IPS-15b (cell line): ENCODE data around the gene PHF1.
"Not testable (repeated sequence)": the region's sequence is repeated elsewhere in the genome, so short reads cannot be mapped to it uniquely, and the experiment has no call there.

Source experiments
- H3K27me3 ChIP-seq: one replicate; pipeline ENCODE4 v1.6.1; 2013; ENCODE audit warnings: low read length; ENCODE audit not compliant: control insufficient read depth, insufficient read depth
- H3K36me3 ChIP-seq: one replicate; pipeline ENCODE4 v1.6.1; 2013; ENCODE audit warnings: low read length; ENCODE audit not compliant: control insufficient read depth, insufficient read depth
- H3K4me1 ChIP-seq: one replicate; pipeline ENCODE4 v1.6.1; 2013; ENCODE audit warnings: mild to moderate bottlenecking, low read length; ENCODE audit not compliant: control insufficient read depth, insufficient read depth
- H3K4me3 ChIP-seq: one replicate; pipeline ENCODE4 v1.5.1; 2013; ENCODE audit warnings: low read depth, low read length
- H3K9ac ChIP-seq: one replicate; pipeline ENCODE4 v1.6.1; 2013; ENCODE audit warnings: low read depth, mild to moderate bottlenecking, low read length
- H3K9me3 ChIP-seq: one replicate; pipeline ENCODE4 v1.6.1; 2013; ENCODE audit warnings: mild to moderate bottlenecking, low read length; ENCODE audit not compliant: control insufficient read depth, insufficient read depth

PHF1 gene

GRCh38 chr6:33397541-33397940 is 13.3 kb upstream of the PHF1 start:
- Histone ChIP-seq H3K36me3 (peaks cover 20% of the 10 kb centered on the region), H3K27me3 (no peaks in the 10 kb centered on the region), H3K9me3 (no peaks in the 10 kb centered on the region), H3K9ac (no peak overlapping the region), H3K4me1 (peaks cover 6% of the 10 kb centered on the region), H3K4me3 (no peak overlapping the region)

- not testable (repeated sequence) for H3K4me3 ChIP-seq, H3K4me1 ChIP-seq, H3K9me3 ChIP-seq, H3K27me3 ChIP-seq, H3K9ac ChIP-seq
- peaks cover 27% of the 10 kb centered on the region for H3K36me3 ChIP-seq
Observed at GRCh38 chr6:33398601-33399000, 12.2 kb upstream of the PHF1 start.

GRCh38 chr6:33399881-33400280 is 10.9 kb upstream of the PHF1 start:
- H3K9me3 ChIP-seq, H3K27me3 ChIP-seq, H3K4me3 ChIP-seq, H3K4me1 ChIP-seq, H3K9ac ChIP-seq: not testable (repeated sequence)
- peaks cover 40% of the 10 kb centered on the region for H3K36me3 ChIP-seq

GRCh38 chr6:33404884-33405283 is 5.9 kb upstream of the PHF1 start:
- Histone ChIP-seq H3K9me3 (no peaks in the 10 kb centered on the region), H3K27me3 (no peaks in the 10 kb centered on the region), H3K36me3 (peaks cover 46% of the 10 kb centered on the region), H3K4me3 (no peak overlapping the region), H3K4me1 (peaks cover 5% of the 10 kb centered on the region), H3K9ac (no peak overlapping the region)

GRCh38 chr6:33405386-33405940 is 5.4 kb upstream of the PHF1 start:
- Histone ChIP-seq H3K36me3 (peaks cover 42% of the 10 kb centered on the region), H3K9me3 (no peaks in the 10 kb centered on the region), H3K27me3 (no peaks in the 10 kb centered on the region), H3K9ac (no peak overlapping the region), H3K4me3 (no peak overlapping the region), H3K4me1 (peaks cover 5% of the 10 kb centered on the region)

GRCh38 chr6:33406126-33406525 is 4.7 kb upstream of the PHF1 start:
- no peak overlapping the region for H3K4me3 ChIP-seq
- H3K36me3 ChIP-seq = peaks cover 42% of the 10 kb centered on the region
- H3K27me3 ChIP-seq = no peaks in the 10 kb centered on the region
- no peaks in the 10 kb centered on the region for H3K9me3 ChIP-seq
- H3K9ac ChIP-seq = no peak overlapping the region
- peaks cover 5% of the 10 kb centered on the region for H3K4me1 ChIP-seq

- Histone ChIP-seq H3K27me3 (no peaks in the 10 kb centered on the region), H3K4me3 (no peak overlapping the region), H3K4me1 (peaks cover 5% of the 10 kb centered on the region), H3K9ac (no peak overlapping the region), H3K36me3 (peaks cover 42% of the 10 kb centered on the region), H3K9me3 (no peaks in the 10 kb centered on the region)
Observed at GRCh38 chr6:33407132-33407718, 3.6 kb upstream of the PHF1 start.

- Histone ChIP-seq H3K9ac (peak overlapping the region; percentile 54), H3K4me3 (peak overlapping the region; percentile 58), H3K36me3 (peaks cover 43% of the 10 kb centered on the region), H3K9me3 (no peaks in the 10 kb centered on the region), H3K27me3 (no peaks in the 10 kb centered on the region), H3K4me1 (peaks cover 9% of the 10 kb centered on the region)
Observed at GRCh38 chr6:33410050-33410710, 634 bp upstream of the PHF1 start.

GRCh38 chr6:33411632-33412005 is 805 bp downstream of the PHF1 start:
- Histone ChIP-seq H3K9me3 (no peaks in the 10 kb centered on the region), H3K9ac (peak overlapping the region; percentile 76), H3K27me3 (no peaks in the 10 kb centered on the region), H3K4me3 (peak overlapping the region; percentile 78), H3K4me1 (peaks cover 13% of the 10 kb centered on the region), H3K36me3 (peaks cover 34% of the 10 kb centered on the region)

GRCh38 chr6:33412140-33413009 is 1.6 kb downstream of the PHF1 start:
- Histone ChIP-seq H3K9me3 (no peaks in the 10 kb centered on the region), H3K27me3 (no peaks in the 10 kb centered on the region), H3K9ac (no peak overlapping the region), H3K4me3 (no peak overlapping the region), H3K4me1 (peaks cover 17% of the 10 kb centered on the region), H3K36me3 (peaks cover 30% of the 10 kb centered on the region)

GRCh38 chr6:33413241-33414120 is 2.7 kb downstream of the PHF1 start:
- peaks cover 17% of the 10 kb centered on the region for H3K4me1 ChIP-seq
- no peak overlapping the region for H3K9ac ChIP-seq

More at GRCh38 chr6:33413241-33414120, 2.7 kb downstream of the PHF1 start:
- Histone ChIP-seq H3K27me3 (no peaks in the 10 kb centered on the region), H3K9me3 (no peaks in the 10 kb centered on the region), H3K4me3 (no peak overlapping the region), H3K36me3 (peaks cover 30% of the 10 kb centered on the region)
